ENCODE data around the gene WBP2. TPM values are rescaled to one million over a fixed set of nuclear protein-coding genes. Genes with fewer than 3 reads are reported as not detected.

The WBP2 gene
- total RNA-seq, 2 experiments from 2014 or later = 98.5 to 114 TPM

GRCh38 chr17:75843577-75844529 lies 11.3 kb downstream of the WBP2 start, which contains the start of gene UNC13D:
Gene UNC13D, minus strand, starts transcription at chr17:75844404. Its CDS starts 67 bp downstream, at chr17:75844337.
- no peaks in the 10 kb centered on the region for H3K27me3 Mint-ChIP-seq
- H3K4me1 Mint-ChIP-seq (ENCODE audit: low read depth) = peaks cover 25% of the 10 kb centered on the region
- POLR2A ChIA-PET = interaction anchor here (0.7 to 4.5 kb wide), 17 partner anchors 9 to 91 kb away, joined by 3 to 125 read pairs (median 7); partner anchors contain the start of genes GALK1, TRIM65, UNK and WBP2

GRCh38 chr17:75842963-75843576 lies 12.1 kb downstream of the WBP2 start:
- Mint-ChIP-seq H3K4me1 (ENCODE audit: low read depth) (peaks cover 17% of the 10 kb centered on the region), H3K27ac (peak overlapping the region; percentile 92), H3K4me3 (peak overlapping the region; percentile 96), H3K36me3 (ENCODE audit: low read depth) (peaks cover 77% of the 10 kb centered on the region), H3K27me3 (no peaks in the 10 kb centered on the region), H3K9me3 (no peaks in the 10 kb centered on the region)
- Histone ChIP-seq H3K27ac (ENCODE audit: low read depth in 1 of 2, low read length in 2 of 2) (peak overlapping the region; percentile 94 to 95), H3K27me3 (ENCODE audit: control insufficient read depth in 1 of 2, insufficient read depth in 2 of 2, low read length in 2 of 2) (no peaks in the 10 kb centered on the region), H3K4me1 (ENCODE audit: insufficient read depth, low read length) (peaks cover 56% of the 10 kb centered on the region), H3K4me3 (ENCODE audit: low read length) (peak overlapping the region; percentile 81), H3K9me3 (ENCODE audit: control insufficient read depth in 1 of 2, insufficient read depth in 1 of 2, low read length in 2 of 2) (no peaks in the 10 kb centered on the region), H3K36me3 (ENCODE audit: insufficient read depth, low read length) (peaks cover 57% of the 10 kb centered on the region)
- DNase-seq (peak in 7 of 14 experiments; percentile 24 to 73 (median 52)), ATAC-seq (ENCODE audit: poor library complexity) (peak; percentile 48)
- CTCF ChIA-PET = interaction anchor here (0.7 to 2.1 kb wide), 4 partner anchors 13 to 53 kb away, joined by 3 to 8 read pairs (median 4); partner anchors contain the start of genes TRIM65 and WBP2
- TF ChIP-seq CTCF (IDR thresholded peaks at IDR 0.05) = peak; percentile 43
- POLR2A ChIA-PET = interaction anchor here (1.0 to 4.5 kb wide), 14 partner anchors 8 to 90 kb away, joined by 3 to 125 read pairs (median 12); partner anchors contain the start of genes GALK1, TRIM65, UNK and WBP2
- intact Hi-C loops (cut with DNase I, micrococcal nuclease) = loop anchor here in 1 of 2 experiments (5.0 kb wide), 1 partner anchor 34 kb away; the partner anchor contains the start of gene TRIM47

More at GRCh38 chr17:75843577-75844529, 11.3 kb downstream of the WBP2 start, which contains the start of gene UNC13D:
- H3K36me3 Mint-ChIP-seq (ENCODE audit: low read depth) = peaks cover 77% of the 10 kb centered on the region
- H3K4me3 Mint-ChIP-seq = peak within 1 kb of the TSS; percentile 96
- intact Hi-C loops (cut with DNase I, micrococcal nuclease) = loop anchor here in 1 of 2 experiments (5.0 kb wide), 1 partner anchor 33 kb away; the partner anchor contains the start of gene TRIM47
- Histone ChIP-seq H3K27ac (ENCODE audit: low read depth in 1 of 2, low read length in 2 of 2) (peak within 1 kb of the TSS; percentile 94 to 95), H3K9me3 (ENCODE audit: control insufficient read depth in 1 of 2, insufficient read depth in 1 of 2, low read length in 2 of 2) (no peaks in the 10 kb centered on the region), H3K4me3 (ENCODE audit: low read length) (peak within 1 kb of the TSS; percentile 81), H3K36me3 (ENCODE audit: insufficient read depth, low read length) (peaks cover 59% of the 10 kb centered on the region), H3K27me3 (ENCODE audit: control insufficient read depth in 1 of 2, insufficient read depth in 2 of 2, low read length in 2 of 2) (no peaks in the 10 kb centered on the region), H3K4me1 (ENCODE audit: insufficient read depth, low read length) (peaks cover 64% of the 10 kb centered on the region)
- ATAC-seq (ENCODE audit: poor library complexity) (peak; percentile 77), DNase-seq (peak; percentile 47 to 82 (median 66))
- peak within 1 kb of the TSS; percentile 92 for H3K27ac Mint-ChIP-seq
- CTCF ChIA-PET = interaction anchor here (0.7 to 2.1 kb wide), 6 partner anchors 12 to 90 kb away, joined by 3 to 8 read pairs (median 4); partner anchors contain the start of genes TRIM65 and WBP2
- TF ChIP-seq CTCF (IDR thresholded peaks at IDR 0.05) = peak; percentile 13
- no peaks in the 10 kb centered on the region for H3K9me3 Mint-ChIP-seq

- Histone ChIP-seq H3K27ac (ENCODE audit: low read depth in 1 of 2, low read length in 2 of 2) (peak overlapping the region; percentile 94 to 95), H3K36me3 (ENCODE audit: insufficient read depth, low read length) (peaks cover 56% of the 10 kb centered on the region), H3K4me1 (ENCODE audit: insufficient read depth, low read length) (peaks cover 56% of the 10 kb centered on the region), H3K4me3 (ENCODE audit: low read length) (peak overlapping the region; percentile 81), H3K9me3 (ENCODE audit: control insufficient read depth in 1 of 2, insufficient read depth in 1 of 2, low read length in 2 of 2) (no peaks in the 10 kb centered on the region), H3K27me3 (ENCODE audit: control insufficient read depth in 1 of 2, insufficient read depth in 2 of 2, low read length in 2 of 2) (no peaks in the 10 kb centered on the region)
- intact Hi-C loops (cut with DNase I, micrococcal nuclease) = loop anchor here in 1 of 2 experiments (5.0 kb wide), 1 partner anchor 35 kb away; the partner anchor contains the start of gene TRIM47
- ChIA-PET CTCF (interaction anchor here (1.8 kb wide), 1 partner anchor 54 kb away, joined by 6 read pairs; the partner anchor contains the start of gene TRIM65), POLR2A (interaction anchor here (1.2 to 4.0 kb wide), 4 partner anchors 13 to 78 kb away, joined by 7 to 34 read pairs (median 20); partner anchors contain the start of genes GALK1 and WBP2)
- Mint-ChIP-seq H3K36me3 (ENCODE audit: low read depth) (peaks cover 77% of the 10 kb centered on the region), H3K9me3 (no peaks in the 10 kb centered on the region), H3K4me1 (ENCODE audit: low read depth) (peaks cover 17% of the 10 kb centered on the region), H3K27ac (peak overlapping the region; percentile 7), H3K4me3 (peak overlapping the region; percentile 96), H3K27me3 (no peaks in the 10 kb centered on the region)
- ATAC-seq (ENCODE audit: poor library complexity) = no peak
- DNase-seq = no peak
- no peak for TF ChIP-seq CTCF (IDR thresholded peaks at IDR 0.05)
Observed at GRCh38 chr17:75842411-75842810, 12.7 kb downstream of the WBP2 start.

Data from CD4-positive, alpha-beta T cell (primary cell).